ENCODE data around the gene LIPF.
"Not testable (repeated sequence)": the region's sequence is repeated elsewhere in the genome, so short reads cannot be mapped to it uniquely, and the experiment has no call there.

LIPF gene

GRCh38 chr10:88702848-88703597, 38.8 kb downstream of the LIPF start:
- Mint-ChIP-seq H3K36me3 (ENCODE audit: low read depth) (no peaks in the 10 kb centered on the region), H3K4me1 (ENCODE audit: low read depth) (no peaks in the 10 kb centered on the region), H3K27ac (no peak overlapping the region), H3K4me3 (no peak overlapping the region), H3K9me3 (no peaks in the 10 kb centered on the region), H3K27me3 (ENCODE audit: low read depth) (peaks cover 32% of the 10 kb centered on the region)
- no peak for DNase-seq (ENCODE audit: low spot score)

- Mint-ChIP-seq H3K9me3 (no peaks in the 10 kb centered on the region), H3K36me3 (ENCODE audit: low read depth) (no peaks in the 10 kb centered on the region)
- DNase-seq (ENCODE audit: low spot score), result no peak
Observed at GRCh38 chr10:88705958-88706357, 41.7 kb downstream of the LIPF start, which contains the start of gene LIPK. Gene LIPK, plus strand, starts transcription at chr10:88706249. Its CDS starts 18,295 bp downstream, at chr10:88724544.

DNA sequence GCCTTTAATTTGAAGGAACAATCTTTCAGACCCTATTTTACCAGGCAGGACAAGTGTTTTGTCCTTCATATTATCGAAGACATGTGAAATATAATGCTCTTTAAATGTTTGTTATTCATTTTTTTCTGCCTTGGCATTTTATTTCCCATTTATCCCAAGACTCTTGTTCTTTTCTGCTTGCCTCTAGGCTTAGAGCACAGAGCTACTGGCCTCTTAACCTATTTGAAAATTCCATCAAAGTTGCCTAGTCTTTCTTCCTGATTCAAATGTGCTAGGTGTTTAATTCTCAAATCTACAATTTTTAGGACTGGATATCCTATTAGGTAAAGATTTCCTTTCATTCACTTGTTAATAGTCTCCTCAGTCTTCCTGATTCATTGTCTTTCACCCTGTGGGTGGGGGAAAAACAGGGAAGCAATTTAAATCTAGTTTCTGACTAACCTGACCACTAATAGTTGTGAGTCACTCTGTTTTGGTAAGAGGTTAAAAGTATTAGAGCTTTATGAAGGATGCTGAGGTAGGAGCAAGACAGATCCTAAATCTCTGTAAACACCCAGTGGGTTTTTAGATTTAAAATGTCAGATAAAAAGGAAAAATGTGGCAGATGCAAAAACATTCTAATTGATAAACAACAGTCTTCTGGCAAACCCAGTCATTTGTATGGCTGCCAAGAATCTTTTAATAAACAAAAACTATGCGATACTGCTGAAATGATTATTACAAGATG, 43.4 kb downstream of the LIPF start:
- Mint-ChIP-seq H3K4me1 (ENCODE audit: low read depth) (no peaks in the 10 kb centered on the region), H3K27ac (no peak overlapping the region)
- DNase-seq (ENCODE audit: low spot score), result peak; percentile 25

More at GRCh38 chr10:88705958-88706357, 41.7 kb downstream of the LIPF start, which contains the start of gene LIPK:
- Mint-ChIP-seq H3K4me1 (ENCODE audit: low read depth) (no peaks in the 10 kb centered on the region), H3K27ac (no peak within 1 kb of the TSS), H3K4me3 (no peak within 1 kb of the TSS), H3K27me3 (ENCODE audit: low read depth) (peaks cover 26% of the 10 kb centered on the region)

DNA sequence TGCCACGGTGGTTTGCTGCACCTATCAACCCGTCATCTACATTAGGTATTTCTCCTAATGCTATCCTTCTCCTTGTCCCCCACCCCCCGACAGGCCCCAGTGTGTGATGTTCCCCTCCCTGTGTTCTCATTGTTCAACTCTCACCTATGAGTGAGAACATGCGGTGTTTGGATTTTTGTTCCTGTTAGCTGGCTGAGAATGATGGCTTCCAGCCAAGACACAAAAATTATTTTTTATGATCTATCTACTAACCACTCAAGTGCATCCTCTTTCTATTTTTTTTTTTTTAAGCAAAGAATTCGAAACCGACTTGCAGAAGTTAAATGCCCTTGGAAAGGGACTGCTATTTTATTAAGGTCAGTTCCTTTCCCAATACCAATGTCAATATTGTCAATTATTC, 45.1 kb downstream of the LIPF start:
- not testable (repeated sequence) for H3K36me3 Mint-ChIP-seq (ENCODE audit: low read depth); H3K4me3 Mint-ChIP-seq; H3K4me1 Mint-ChIP-seq (ENCODE audit: low read depth); H3K27ac Mint-ChIP-seq; H3K9me3 Mint-ChIP-seq; DNase-seq (ENCODE audit: low spot score)
- peaks cover 26% of the 10 kb centered on the region for H3K27me3 Mint-ChIP-seq (ENCODE audit: low read depth)

More for the DNA sequence above, 43.4 kb downstream of the LIPF start:
- no peak overlapping the region for H3K4me3 Mint-ChIP-seq
- H3K27me3 Mint-ChIP-seq (ENCODE audit: low read depth), result peaks cover 26% of the 10 kb centered on the region
- no peaks in the 10 kb centered on the region for H3K36me3 Mint-ChIP-seq (ENCODE audit: low read depth)
- no peaks in the 10 kb centered on the region for H3K9me3 Mint-ChIP-seq

DNA sequence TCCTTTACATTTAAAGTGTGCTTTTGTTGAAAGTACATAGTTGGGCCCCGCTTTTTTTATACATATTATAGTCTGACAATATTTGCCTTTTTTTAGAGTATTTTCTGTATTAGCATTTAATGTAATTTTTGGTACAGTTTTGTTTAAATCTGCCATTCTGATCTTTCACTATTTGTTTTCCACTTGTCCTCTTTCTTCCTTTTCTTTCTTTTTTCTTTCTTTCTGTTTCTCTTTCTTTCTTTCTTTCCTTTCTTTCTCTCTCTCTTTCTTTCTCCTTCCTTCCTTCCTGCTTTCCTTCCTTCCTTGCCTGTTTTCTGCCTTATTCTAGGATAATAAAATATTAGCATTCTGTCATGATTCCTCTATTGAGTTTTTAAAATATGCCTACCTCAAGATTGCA, 51.3 kb downstream of the LIPF start:
- no peak overlapping the region for H3K4me3 Mint-ChIP-seq
- H3K4me1 Mint-ChIP-seq (ENCODE audit: low read depth), result peaks cover 2% of the 10 kb centered on the region
- no peak for DNase-seq (ENCODE audit: low spot score)
- H3K27me3 Mint-ChIP-seq (ENCODE audit: low read depth), result peaks cover 27% of the 10 kb centered on the region
- H3K27ac Mint-ChIP-seq, result no peak overlapping the region
- no peaks in the 10 kb centered on the region for H3K9me3 Mint-ChIP-seq
- H3K36me3 Mint-ChIP-seq (ENCODE audit: low read depth), result no peaks in the 10 kb centered on the region

DNA sequence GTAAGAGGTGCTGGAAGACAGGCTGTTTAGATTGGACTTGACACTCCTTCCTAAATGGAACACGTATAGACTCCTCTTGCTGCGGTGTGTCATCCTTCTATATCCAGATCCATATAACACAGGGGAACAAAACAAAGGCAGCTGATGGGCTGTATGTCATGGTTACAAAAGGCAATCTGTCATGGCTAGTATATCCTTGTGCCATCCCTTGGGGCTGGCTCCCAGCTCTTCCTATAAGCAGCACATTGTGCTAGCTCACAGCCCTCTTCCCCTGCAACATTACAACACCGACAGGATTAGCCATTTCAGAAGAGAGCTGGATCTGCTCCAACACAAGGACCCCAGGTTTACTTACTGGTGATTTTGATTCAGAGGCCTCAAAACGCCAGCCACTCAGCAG, 57.1 kb downstream of the LIPF start:
- no peak overlapping the region for H3K27ac Mint-ChIP-seq
- H3K4me3 Mint-ChIP-seq, result no peak overlapping the region
- H3K4me1 Mint-ChIP-seq (ENCODE audit: low read depth), result peaks cover 6% of the 10 kb centered on the region
- peaks cover 35% of the 10 kb centered on the region for H3K27me3 Mint-ChIP-seq (ENCODE audit: low read depth)
- no peak for DNase-seq (ENCODE audit: low spot score)
- H3K9me3 Mint-ChIP-seq, result no peaks in the 10 kb centered on the region
- no peaks in the 10 kb centered on the region for H3K36me3 Mint-ChIP-seq (ENCODE audit: low read depth)

DNA sequence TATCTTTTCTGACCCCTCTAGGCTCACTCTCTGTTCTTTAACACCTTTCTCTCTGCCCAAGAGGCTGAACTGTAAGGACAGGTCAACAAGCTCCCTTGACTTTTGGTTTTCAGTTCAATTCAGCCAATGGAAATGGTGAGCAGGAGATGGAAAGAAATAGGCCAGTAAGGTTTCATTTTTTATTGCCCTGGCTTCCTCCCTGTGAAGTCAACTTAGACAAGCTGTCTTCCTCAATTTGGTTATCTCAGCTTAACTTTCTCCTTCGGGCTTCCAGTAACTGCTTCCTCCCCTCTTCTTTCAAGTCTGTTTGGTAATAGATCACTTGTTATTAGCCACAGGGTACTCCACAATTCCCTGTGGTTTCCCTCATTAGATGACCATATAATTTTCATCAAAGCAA, 61.6 kb downstream of the LIPF start:
- DNase-seq (ENCODE audit: low spot score), result no peak
- Mint-ChIP-seq H3K9me3 (no peaks in the 10 kb centered on the region), H3K36me3 (ENCODE audit: low read depth) (no peaks in the 10 kb centered on the region), H3K27ac (no peak overlapping the region), H3K4me3 (no peak overlapping the region), H3K27me3 (ENCODE audit: low read depth) (peaks cover 18% of the 10 kb centered on the region), H3K4me1 (ENCODE audit: low read depth) (peaks cover 6% of the 10 kb centered on the region)

- peaks cover 6% of the 10 kb centered on the region for H3K4me1 Mint-ChIP-seq (ENCODE audit: low read depth)
- no peak overlapping the region for H3K27ac Mint-ChIP-seq
- H3K9me3 Mint-ChIP-seq, result no peaks in the 10 kb centered on the region
- no peaks in the 10 kb centered on the region for H3K36me3 Mint-ChIP-seq (ENCODE audit: low read depth)
- H3K27me3 Mint-ChIP-seq (ENCODE audit: low read depth), result peaks cover 14% of the 10 kb centered on the region
- DNase-seq (ENCODE audit: low spot score), result peak; percentile 50
- H3K4me3 Mint-ChIP-seq, result no peak overlapping the region
Observed at GRCh38 chr10:88728107-88728763, 64.0 kb downstream of the LIPF start.
